Activated naive CD8-positive, alpha-beta T cell (primary cell): ENCODE results near the gene CPSF4L.

Experiments
- H3K27ac Mint-ChIP-seq: one replicate; pipeline ENCODE4 v1.8.0; 2021; ENCODE audit warnings: mixed read lengths
- H3K27me3 Mint-ChIP-seq: one replicate; pipeline ENCODE4 v1.8.0; 2021; ENCODE audit warnings: mixed read lengths
- H3K36me3 Mint-ChIP-seq: one replicate; pipeline ENCODE4 v1.8.0; 2021; ENCODE audit warnings: mixed read lengths
- H3K4me1 Mint-ChIP-seq: one replicate; pipeline ENCODE4 v1.8.0; 2021; ENCODE audit warnings: low read depth, mixed read lengths
- H3K4me3 Mint-ChIP-seq: one replicate; pipeline ENCODE4 v1.8.0; 2021; ENCODE audit warnings: mild to moderate bottlenecking, mixed read lengths
- H3K9me3 Mint-ChIP-seq: one replicate; pipeline ENCODE4 v1.8.0; 2021; ENCODE audit warnings: low read depth, mixed read lengths

The CPSF4L gene

GRCh38 chr17:73234736-73235135 lies 26.9 kb downstream of the CPSF4L start:
- H3K27me3 Mint-ChIP-seq, result no peaks in the 10 kb centered on the region
- H3K36me3 Mint-ChIP-seq, result peaks cover 15% of the 10 kb centered on the region
- H3K27ac Mint-ChIP-seq, result no peak overlapping the region
- peaks cover 73% of the 10 kb centered on the region for H3K4me1 Mint-ChIP-seq
- peak overlapping the region; percentile 27 for H3K4me3 Mint-ChIP-seq
- no peaks in the 10 kb centered on the region for H3K9me3 Mint-ChIP-seq

- H3K4me3 Mint-ChIP-seq, result peak overlapping the region; percentile 96
- H3K4me1 Mint-ChIP-seq, result peaks cover 73% of the 10 kb centered on the region
- no peaks in the 10 kb centered on the region for H3K27me3 Mint-ChIP-seq
- peak overlapping the region; percentile 97 for H3K27ac Mint-ChIP-seq
- no peaks in the 10 kb centered on the region for H3K9me3 Mint-ChIP-seq
- H3K36me3 Mint-ChIP-seq, result peaks cover 15% of the 10 kb centered on the region
Measured at GRCh38 chr17:73232587-73233373, 28.9 kb downstream of the CPSF4L start.

GRCh38 chr17:73231841-73232586 lies 29.7 kb downstream of the CPSF4L start:
- Mint-ChIP-seq H3K9me3 (no peaks in the 10 kb centered on the region), H3K36me3 (peaks cover 11% of the 10 kb centered on the region), H3K27ac (peak overlapping the region; percentile 97), H3K27me3 (no peaks in the 10 kb centered on the region), H3K4me1 (peaks cover 73% of the 10 kb centered on the region), H3K4me3 (peak overlapping the region; percentile 96)

GRCh38 chr17:73231395-73231794 lies 30.3 kb downstream of the CPSF4L start:
- Mint-ChIP-seq H3K27ac (peak overlapping the region; percentile 90), H3K4me3 (peak overlapping the region; percentile 96), H3K36me3 (peaks cover 13% of the 10 kb centered on the region), H3K27me3 (no peaks in the 10 kb centered on the region), H3K4me1 (peaks cover 73% of the 10 kb centered on the region), H3K9me3 (no peaks in the 10 kb centered on the region)

- Mint-ChIP-seq H3K27ac (peak overlapping the region; percentile 70), H3K36me3 (peaks cover 5% of the 10 kb centered on the region), H3K27me3 (no peaks in the 10 kb centered on the region), H3K4me3 (peak overlapping the region; percentile 61), H3K9me3 (no peaks in the 10 kb centered on the region), H3K4me1 (peaks cover 71% of the 10 kb centered on the region)
Measured at GRCh38 chr17:73230088-73230487, 31.6 kb downstream of the CPSF4L start.

GRCh38 chr17:73228748-73229236 lies 32.9 kb downstream of the CPSF4L start:
- Mint-ChIP-seq H3K4me1 (peaks cover 71% of the 10 kb centered on the region), H3K36me3 (peaks cover 5% of the 10 kb centered on the region), H3K27me3 (no peaks in the 10 kb centered on the region), H3K27ac (peak overlapping the region; percentile 17), H3K4me3 (peak overlapping the region; percentile 44), H3K9me3 (no peaks in the 10 kb centered on the region)

- H3K4me1 Mint-ChIP-seq, result peaks cover 63% of the 10 kb centered on the region
- no peak overlapping the region for H3K4me3 Mint-ChIP-seq
- H3K27me3 Mint-ChIP-seq, result no peaks in the 10 kb centered on the region
- H3K36me3 Mint-ChIP-seq, result peaks cover 4% of the 10 kb centered on the region
- H3K9me3 Mint-ChIP-seq, result no peaks in the 10 kb centered on the region
- H3K27ac Mint-ChIP-seq, result no peak overlapping the region
Measured at GRCh38 chr17:73227944-73228343, 33.7 kb downstream of the CPSF4L start.

GRCh38 chr17:73227379-73227778 lies 34.3 kb downstream of the CPSF4L start:
- Mint-ChIP-seq H3K4me3 (peak overlapping the region; percentile 14), H3K27me3 (no peaks in the 10 kb centered on the region), H3K36me3 (peaks cover 3% of the 10 kb centered on the region), H3K4me1 (peaks cover 62% of the 10 kb centered on the region), H3K27ac (peak overlapping the region; percentile 3), H3K9me3 (no peaks in the 10 kb centered on the region)

GRCh38 chr17:73226556-73227172 lies 35.0 kb downstream of the CPSF4L start:
- H3K9me3 Mint-ChIP-seq, result no peaks in the 10 kb centered on the region
- no peak overlapping the region for H3K4me3 Mint-ChIP-seq
- H3K27me3 Mint-ChIP-seq, result no peaks in the 10 kb centered on the region
- no peak overlapping the region for H3K27ac Mint-ChIP-seq
- peaks cover 3% of the 10 kb centered on the region for H3K36me3 Mint-ChIP-seq
- peaks cover 62% of the 10 kb centered on the region for H3K4me1 Mint-ChIP-seq

GRCh38 chr17:73224663-73225305 lies 36.9 kb downstream of the CPSF4L start:
- peaks cover 3% of the 10 kb centered on the region for H3K36me3 Mint-ChIP-seq
- no peaks in the 10 kb centered on the region for H3K27me3 Mint-ChIP-seq
- no peak overlapping the region for H3K4me3 Mint-ChIP-seq
- no peaks in the 10 kb centered on the region for H3K9me3 Mint-ChIP-seq
- H3K27ac Mint-ChIP-seq, result no peak overlapping the region
- peaks cover 46% of the 10 kb centered on the region for H3K4me1 Mint-ChIP-seq

GRCh38 chr17:73224237-73224636 lies 37.4 kb downstream of the CPSF4L start:
- Mint-ChIP-seq H3K36me3 (peaks cover 3% of the 10 kb centered on the region), H3K9me3 (no peaks in the 10 kb centered on the region), H3K4me1 (peaks cover 43% of the 10 kb centered on the region), H3K4me3 (no peak overlapping the region), H3K27me3 (no peaks in the 10 kb centered on the region), H3K27ac (no peak overlapping the region)

GRCh38 chr17:73223626-73224230 lies 38.0 kb downstream of the CPSF4L start:
- Mint-ChIP-seq H3K9me3 (no peaks in the 10 kb centered on the region), H3K27me3 (no peaks in the 10 kb centered on the region), H3K4me3 (no peak overlapping the region), H3K4me1 (peaks cover 38% of the 10 kb centered on the region), H3K27ac (no peak overlapping the region), H3K36me3 (peaks cover 3% of the 10 kb centered on the region)

GRCh38 chr17:73215447-73215846 lies 46.2 kb downstream of the CPSF4L start:
- H3K9me3 Mint-ChIP-seq, result no peaks in the 10 kb centered on the region
- peaks cover 8% of the 10 kb centered on the region for H3K36me3 Mint-ChIP-seq
- no peak overlapping the region for H3K4me3 Mint-ChIP-seq
- H3K4me1 Mint-ChIP-seq, result peaks cover 33% of the 10 kb centered on the region
- H3K27me3 Mint-ChIP-seq, result no peaks in the 10 kb centered on the region
- H3K27ac Mint-ChIP-seq, result no peak overlapping the region

GRCh38 chr17:73214851-73215250 lies 46.8 kb downstream of the CPSF4L start:
- no peak overlapping the region for H3K27ac Mint-ChIP-seq
- H3K4me3 Mint-ChIP-seq, result no peak overlapping the region
- no peaks in the 10 kb centered on the region for H3K27me3 Mint-ChIP-seq
- H3K4me1 Mint-ChIP-seq, result peaks cover 38% of the 10 kb centered on the region
- H3K9me3 Mint-ChIP-seq, result no peaks in the 10 kb centered on the region
- peaks cover 8% of the 10 kb centered on the region for H3K36me3 Mint-ChIP-seq
